ENCODE data around the gene DTHD1. TPM values are rescaled to one million over a fixed set of nuclear protein-coding genes. Genes with fewer than 3 reads are reported as not detected.

Gene DTHD1
- not detected for polyA plus RNA-seq (ENCODE audit: insufficient read length in 4 of 4)

DNA sequence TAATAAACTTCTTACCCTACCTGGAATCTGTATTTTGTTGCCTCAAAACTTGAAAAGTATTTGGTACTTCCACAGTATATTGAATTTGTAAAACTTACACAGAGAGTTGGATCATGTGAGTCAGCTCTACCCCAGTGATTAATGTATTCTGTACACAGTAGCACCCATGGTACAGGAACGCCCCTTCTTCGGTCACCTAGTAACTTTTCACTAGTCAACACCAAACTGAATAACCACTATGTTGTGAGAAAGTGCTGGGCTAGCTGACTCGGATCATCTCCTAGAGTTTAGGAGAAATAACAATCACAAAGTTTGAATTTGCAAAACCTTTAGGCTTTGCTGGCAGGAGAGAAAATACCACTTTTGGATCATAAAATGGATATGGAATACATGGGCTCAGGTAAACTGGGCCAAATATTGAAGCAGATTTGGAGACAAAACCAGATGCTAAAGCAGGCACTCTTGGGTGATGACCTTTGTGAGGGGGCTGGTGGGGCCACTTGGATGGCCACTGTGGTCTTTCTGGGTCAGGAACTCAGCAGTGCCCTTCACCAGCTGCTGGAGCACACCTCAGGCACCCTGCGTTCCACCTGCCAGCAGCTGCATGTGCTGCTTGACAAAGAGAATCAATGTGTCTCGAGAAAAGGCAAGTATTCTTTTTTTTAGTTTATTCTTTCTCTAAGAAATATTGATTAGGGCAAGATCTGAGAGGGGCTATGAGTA lies at the start of gene DTHD1:
Gene DTHD1, plus strand, starts transcription at position 233 of the 723 bp plus-strand sequence. Its CDS starts 143 bp downstream, at position 376.
- DNase-seq (ENCODE audit: low read depth in 4 of 4, low spot score in 3 of 4) = no peak

DNA sequence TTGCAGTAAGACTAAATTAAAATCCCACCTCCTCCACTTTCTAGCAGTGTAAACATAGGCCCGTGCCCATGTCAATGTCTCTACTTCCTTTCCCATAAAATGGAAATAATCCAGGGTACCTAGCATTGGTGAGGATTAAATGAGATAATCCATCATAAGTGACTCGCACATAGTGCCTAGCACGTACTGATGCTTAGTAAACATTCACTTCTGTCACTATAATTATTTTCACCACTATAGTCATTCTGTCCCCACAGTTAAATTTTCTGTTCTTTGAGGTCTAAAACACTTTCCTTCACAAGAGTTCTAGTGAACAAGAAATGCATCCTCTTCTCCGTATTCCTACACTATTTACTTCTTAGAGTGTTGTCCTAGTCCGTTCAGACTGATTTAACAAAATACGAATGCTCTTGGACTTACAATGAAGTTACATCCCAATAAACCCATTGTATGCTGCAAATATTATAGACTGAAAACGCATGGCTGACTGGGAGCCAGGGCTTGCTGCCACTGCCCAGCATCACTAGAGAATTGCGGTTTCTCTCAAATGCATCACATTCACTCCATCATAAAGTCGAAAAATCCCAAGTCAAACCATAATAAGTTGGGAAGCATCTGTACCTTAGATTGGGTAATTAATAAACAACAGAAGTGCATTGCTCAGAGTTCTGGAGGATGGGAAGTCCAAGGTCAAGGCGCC lies 47.7 kb upstream of the DTHD1 start:
- DNase-seq (ENCODE audit: low read depth in 4 of 4, low spot score in 3 of 4) = no peak

DNA sequence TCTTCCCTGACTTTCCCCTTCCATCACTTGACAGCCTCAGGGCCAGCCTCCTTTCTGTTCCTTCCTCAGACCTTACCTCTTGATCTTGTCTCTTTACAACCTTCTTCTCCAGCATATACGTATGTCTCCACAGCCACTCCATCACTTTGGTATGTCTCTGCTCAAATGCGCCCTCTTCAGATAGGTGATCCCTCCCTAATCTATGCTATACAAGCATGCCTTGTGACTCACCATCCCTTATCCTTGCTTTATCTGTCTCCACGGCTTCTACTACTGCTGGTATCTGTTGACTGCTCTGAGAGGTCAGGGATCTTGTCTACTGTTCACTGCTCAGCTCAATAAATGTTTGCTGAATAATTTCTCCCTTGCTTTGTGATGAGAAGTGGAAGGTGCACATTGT lies 46.1 kb upstream of the DTHD1 start:
- DNase-seq (ENCODE audit: low read depth in 4 of 4, low spot score in 3 of 4) = no peak

DNA sequence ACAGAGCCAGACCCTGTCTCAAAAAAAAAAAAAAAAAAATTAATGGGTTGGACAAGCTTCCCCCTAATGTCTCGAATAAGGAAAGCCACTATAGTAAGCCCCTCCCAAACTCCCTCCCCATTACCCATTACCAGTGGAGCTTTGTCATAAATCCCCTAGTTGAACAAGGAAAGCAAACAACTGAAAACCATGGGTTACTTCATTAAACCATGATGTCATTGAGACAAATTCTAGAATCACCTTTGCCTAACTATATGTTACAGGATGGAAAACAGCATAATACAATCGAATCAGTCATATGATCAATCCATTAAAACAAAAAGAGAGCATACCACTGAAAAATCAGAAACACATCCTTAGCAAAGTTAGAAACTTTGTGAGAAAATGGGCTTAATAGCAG lies 45.3 kb upstream of the DTHD1 start:
- no peak for DNase-seq (ENCODE audit: low read depth in 4 of 4, low spot score in 3 of 4)

DNA sequence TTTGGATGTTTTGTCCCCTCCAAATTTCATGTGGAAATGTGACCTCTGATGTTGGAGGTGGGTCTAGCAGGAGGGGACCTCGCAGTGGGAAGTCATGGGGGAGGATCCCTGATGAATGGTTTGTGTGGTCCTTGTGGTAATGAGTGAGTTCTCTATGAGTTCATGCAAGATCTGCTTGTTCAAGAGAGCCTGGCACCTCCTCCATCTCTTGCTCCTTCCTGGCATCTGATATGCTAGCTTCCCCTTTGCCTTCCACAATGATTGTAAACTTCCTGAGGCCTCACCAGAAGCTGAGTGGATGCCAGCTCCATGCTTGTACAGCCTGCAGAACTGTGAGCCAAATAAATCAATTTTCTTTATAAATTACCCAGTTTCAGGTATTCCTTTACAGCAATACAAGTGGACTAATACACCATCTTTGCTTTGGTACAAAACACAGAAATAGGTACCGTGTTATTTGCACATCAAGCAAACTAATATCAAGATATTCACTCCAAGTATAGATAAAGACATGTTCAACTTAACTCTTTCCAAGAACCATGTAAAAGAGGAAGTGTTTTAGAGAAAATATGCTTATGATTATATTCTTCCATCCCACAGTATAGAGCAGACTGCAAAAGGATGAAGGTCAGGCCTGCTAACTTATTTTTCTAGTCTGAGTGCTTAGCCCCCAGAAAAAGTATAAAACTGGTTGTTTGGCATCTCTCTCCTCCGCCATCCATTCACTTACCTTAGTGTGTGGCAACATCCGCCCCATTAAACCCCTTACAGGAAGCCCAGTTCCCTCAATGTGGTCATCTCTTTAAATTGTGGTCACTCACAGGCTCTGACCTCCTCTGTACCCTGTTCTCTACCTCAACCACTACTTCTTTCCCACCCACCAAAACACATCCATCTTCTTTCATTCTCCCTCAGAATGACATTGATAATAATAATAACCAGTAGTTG lies 43.8 kb upstream of the DTHD1 start:
- no peak for DNase-seq (ENCODE audit: low read depth in 4 of 4, low spot score in 3 of 4)

DNA sequence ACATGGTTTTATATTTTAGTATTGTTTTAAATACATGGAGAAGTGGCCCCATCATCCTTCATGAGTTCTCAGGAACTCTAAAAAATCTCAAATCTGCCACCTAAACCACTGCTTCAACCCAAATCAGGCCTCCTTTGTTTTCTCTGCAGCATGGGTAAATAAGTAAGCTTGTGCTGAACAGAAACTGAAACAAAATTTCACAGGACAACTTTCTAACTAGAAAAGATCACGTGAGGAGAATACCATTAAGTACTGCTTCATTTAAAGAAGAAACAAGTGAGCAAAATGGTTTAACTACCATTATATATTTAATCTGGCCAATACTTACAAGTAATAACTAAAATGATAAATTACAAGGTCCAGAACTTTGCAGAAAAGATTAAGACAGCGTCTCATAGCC lies 39.6 kb upstream of the DTHD1 start:
- no peak for DNase-seq (ENCODE audit: low read depth in 4 of 4, low spot score in 3 of 4)

DNA sequence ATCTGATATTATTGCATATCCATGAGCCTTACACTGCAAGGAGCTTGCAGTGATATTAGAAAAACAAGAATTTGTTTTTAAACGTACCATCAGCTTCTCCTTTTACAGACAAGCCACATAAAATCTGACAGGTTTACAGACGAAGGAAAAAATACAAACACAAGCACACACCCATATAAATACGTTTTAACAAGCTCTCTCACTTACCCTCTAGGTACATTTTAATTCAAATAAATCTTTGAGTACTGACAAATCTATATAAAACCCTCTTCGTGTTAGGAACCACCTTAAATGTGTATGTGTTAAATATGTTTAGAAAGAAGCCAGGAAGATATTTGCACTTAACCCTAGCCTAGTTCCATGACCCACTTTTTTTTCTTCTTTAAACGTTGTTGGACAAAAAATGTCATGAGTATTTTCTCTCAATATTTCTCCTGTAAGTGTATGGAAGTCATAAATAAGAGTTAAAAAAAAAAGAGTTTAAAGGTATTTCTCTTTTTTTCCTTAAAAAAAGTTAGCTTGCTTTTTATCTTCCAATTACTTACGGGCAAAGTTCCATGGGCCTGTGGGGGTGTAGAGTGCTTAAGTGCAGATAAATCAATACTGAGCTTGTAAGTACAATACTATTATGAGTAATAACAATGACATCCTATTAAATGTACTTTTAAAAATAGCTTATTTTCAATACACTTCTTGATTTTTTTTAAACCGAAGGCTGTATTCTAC lies 38.6 kb upstream of the DTHD1 start:
- no peak for DNase-seq (ENCODE audit: low read depth in 4 of 4, low spot score in 3 of 4)

DNA sequence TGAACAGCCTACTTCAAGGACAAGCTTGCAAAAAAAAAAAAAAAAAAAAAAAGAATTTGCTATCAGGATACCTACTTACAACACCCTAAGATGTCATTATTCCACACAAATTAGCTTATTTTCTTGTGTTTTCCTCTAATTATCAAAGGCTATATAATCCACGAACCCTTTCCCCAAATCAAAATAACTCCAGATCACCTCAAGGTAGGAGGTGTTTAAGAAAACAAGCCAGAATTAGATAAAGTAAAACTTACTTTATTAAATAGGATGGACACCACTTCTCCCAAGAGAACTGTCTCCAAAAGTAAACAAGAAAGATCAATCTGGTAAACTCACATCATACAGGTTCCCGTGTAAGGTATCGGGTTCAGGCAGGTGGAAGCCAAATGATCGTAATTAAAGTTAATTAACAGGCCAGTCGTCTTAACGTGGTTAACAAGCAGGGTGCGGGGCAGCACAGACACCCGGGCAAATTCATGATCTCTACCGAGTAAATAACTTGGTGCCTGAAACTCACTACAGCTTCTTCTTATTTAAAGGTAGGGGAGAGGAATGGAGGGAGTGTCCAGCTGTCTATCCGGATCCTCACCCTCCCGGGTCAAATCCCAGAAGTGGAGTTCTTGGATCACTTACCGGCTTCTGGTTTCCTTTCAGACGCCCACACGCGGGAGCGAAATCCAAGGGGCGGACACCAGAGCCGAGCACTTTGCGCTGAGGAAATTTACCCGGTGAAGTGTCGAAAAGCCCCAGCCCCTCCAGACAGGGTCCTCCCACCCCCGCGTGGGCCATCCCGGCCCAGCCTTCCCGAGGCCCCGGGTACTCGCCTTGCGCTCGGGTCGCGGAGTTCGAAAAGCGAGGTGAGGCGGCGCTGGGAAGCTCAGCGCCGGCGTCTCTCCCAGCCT lies 37.8 kb upstream of the DTHD1 start:
- DNase-seq (ENCODE audit: low read depth in 4 of 4, low spot score in 3 of 4) = peak in 3 of 4 donors; percentile 34 to 40 (median 36)

DNA sequence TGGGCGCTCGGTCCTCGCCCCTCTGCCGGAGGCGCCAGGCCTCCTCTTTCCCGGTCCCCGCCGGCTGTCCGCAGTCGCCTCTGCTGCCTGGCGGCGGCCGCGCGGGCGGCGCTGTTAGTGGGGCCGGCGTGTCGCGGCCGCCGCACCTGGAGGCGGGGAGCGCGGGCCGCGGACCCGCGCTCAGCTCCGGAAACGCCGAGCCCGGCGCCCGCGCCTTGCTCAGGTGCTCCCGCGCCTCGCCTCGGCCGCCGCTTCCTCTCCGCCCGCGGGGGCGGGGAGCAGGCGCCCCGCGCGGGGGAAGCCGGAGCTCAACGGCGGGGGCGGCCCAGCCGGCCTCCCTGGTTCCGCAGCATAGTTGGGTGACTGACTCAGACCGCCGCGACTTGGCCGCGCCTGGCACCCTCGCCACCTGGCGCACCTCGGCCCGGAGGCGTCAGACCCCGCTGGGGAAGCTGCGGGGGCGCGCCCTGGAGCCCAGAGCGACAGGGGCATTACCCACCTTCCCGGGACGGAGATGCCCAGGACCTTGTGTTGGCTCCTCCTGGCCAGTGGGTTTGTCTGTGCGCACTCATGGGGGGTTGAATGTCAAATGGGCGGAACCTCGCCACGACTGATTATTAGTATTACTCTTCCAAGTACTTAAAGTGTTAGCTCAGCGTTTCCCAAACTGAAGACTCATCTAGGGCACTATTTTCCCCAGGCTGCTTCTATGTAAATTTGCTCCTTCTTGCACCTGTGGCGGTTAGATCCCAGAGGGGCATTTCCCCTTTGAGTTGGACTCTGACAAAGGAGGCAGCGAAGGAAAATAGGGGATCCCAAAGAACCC lies 36.9 kb upstream of the DTHD1 start, which contains the start of gene ARAP2:
Gene ARAP2, minus strand, starts transcription at position 258 of the 826 bp plus-strand sequence. CDS start 15,028 bp downstream, outside the sequence.
- peak in 2 of 4 donors; percentile 27 to 38 for DNase-seq (ENCODE audit: low read depth in 4 of 4, low spot score in 3 of 4)

DNA sequence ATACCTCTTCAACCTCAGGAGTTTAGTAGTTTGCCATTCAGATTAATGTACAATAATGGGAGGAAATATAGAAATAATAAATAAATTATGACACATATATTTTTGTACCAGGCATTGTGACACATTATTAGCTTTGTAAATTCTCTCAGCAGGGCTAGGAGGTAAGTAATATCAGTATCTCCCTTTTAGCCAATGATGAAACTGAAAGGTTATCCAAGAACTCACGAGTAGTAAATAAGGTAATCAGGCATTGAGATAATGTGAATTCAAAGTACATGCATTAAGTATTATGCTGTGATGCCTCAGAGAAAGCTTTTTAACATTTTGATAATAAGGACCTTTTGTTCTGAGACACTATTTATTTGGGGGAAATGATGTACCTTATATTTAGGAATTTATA lies 31.8 kb upstream of the DTHD1 start:
- DNase-seq (ENCODE audit: low read depth in 4 of 4, low spot score in 3 of 4) = no peak

DNA sequence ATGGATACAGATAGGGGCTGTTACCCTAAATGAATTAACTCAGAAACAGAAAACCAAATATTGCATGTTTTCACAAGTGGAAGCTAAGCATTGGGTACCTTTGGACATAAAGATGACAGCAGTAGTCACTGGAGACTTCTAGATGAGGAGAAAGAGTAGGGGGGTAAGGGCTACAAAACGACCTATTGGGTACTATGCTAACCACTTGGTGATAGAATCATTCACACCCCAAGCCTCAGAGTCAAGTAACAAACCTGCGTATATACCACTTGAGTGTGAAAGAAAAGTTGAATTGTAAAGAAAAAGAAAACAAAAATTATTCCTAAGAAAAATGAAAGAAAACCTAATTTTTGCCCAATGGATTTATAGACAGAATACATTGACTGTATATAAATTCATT lies 29.4 kb upstream of the DTHD1 start:
- DNase-seq (ENCODE audit: low read depth in 4 of 4, low spot score in 3 of 4) = no peak

DNA sequence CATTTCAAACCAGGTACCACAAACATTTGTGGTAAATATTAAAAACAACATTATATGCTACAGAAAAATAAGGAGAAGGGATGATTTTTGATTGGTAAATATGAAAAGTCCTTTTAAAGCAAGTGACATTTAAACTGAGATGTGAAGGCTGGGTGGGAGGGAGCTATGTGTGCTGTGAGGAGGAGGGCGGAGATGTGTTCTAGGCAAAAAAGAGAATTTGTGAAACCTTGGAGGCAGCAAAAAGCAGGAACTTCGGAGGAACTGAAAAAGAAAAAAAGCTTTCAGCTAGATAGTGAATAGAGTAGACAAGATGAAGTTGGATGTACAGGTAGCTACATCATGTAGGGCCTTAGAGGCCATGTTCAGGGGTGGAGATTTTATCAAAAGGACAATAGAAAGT lies 27.0 kb upstream of the DTHD1 start:
- DNase-seq (ENCODE audit: low read depth in 4 of 4, low spot score in 3 of 4) = no peak

DNA sequence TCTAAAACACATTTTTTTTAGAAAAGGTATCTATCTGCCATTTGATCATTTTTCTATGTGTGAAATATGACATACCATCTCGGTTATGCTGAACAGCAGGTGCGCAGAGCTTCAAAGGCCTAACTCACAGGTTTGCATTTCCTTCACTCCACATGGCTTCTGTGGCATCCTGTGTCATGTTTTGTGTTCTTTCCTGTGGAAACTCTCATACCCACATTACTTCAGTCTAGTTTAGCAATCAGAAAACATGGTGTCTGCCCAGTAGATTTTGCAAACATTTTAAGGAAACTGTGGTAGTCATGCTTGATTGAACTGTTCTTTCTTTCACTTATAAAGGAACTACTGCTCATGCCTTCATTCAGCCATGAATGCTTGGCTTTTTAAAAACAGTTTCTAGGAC lies 25.8 kb upstream of the DTHD1 start:
- DNase-seq (ENCODE audit: low read depth in 4 of 4, low spot score in 3 of 4) = no peak

DNA sequence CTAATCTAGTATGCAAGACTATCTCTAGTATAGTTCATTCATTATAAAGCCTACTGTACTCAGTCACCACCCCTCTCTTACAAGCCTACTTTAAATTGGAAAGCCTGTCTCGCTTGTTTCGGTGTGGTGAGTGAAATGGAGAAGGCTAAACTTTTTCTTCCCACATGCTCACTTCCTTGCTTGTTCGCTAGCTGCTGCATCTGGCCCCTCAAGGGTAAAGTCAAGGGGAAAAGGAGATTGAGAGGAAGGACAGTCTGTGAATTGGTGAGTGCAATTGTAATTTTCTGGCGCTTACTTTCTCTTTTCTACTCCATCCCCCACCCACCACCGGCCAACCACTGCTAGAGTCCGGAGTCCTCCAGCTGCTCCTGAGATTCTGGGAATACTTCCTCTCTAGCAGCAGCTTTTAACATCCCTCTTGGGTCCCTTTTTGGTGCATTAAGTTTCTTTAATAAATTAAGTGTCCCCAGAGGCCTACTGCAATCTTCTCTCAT lies 25.0 kb upstream of the DTHD1 start:
- DNase-seq (ENCODE audit: low read depth in 4 of 4, low spot score in 3 of 4) = no peak

DNA sequence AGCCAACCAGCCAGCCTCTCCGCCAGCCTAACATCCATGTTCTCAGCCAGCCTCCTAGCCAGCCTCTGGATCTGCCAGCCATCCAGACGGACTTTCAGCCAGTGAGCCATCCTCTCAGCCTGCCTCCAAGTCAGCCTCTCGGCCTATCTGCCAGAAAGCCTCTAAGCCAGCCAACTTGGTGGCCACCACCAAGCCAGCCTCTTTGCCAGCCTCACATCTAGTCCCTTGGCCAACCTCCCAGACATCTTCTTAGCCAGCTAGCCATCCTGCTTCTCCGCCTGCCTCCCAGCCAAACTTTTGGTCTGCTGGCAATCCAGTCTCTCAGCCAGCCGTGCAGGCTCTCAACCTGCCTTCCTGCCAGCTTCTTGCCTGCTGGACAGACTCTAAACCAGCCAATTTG lies 20.7 kb upstream of the DTHD1 start:
- no peak for DNase-seq (ENCODE audit: low read depth in 4 of 4, low spot score in 3 of 4)

DNA sequence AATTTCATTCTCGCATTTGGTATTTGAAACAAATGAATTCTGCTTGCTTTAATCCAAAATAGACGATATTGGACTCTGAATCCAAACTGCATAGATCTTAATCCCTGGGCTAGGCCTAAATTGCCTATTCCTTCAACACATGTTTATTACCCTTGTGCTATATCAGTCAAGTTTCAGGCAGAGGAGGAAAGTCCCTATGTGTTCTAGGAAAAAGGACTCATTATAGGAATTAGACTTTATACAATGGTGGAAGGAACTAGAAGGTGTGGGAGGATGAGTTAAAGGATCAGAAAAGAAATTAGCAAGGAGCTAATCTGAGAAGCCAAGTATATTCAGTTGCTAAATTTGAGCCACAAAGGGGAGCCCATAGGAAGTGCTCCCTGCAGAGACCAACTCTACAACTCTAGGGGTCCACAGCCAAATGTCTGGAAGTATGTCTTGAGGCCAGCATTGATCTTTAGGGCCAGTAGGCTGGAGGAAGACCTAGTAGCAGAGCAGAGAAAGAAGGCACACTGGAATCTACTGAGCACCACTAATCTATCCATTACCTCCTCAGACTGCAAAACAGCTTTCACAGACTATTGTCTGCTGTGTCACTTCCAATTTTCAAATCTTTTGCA lies 17.1 kb upstream of the DTHD1 start:
- no peak for DNase-seq (ENCODE audit: low read depth in 4 of 4, low spot score in 3 of 4)

DNA sequence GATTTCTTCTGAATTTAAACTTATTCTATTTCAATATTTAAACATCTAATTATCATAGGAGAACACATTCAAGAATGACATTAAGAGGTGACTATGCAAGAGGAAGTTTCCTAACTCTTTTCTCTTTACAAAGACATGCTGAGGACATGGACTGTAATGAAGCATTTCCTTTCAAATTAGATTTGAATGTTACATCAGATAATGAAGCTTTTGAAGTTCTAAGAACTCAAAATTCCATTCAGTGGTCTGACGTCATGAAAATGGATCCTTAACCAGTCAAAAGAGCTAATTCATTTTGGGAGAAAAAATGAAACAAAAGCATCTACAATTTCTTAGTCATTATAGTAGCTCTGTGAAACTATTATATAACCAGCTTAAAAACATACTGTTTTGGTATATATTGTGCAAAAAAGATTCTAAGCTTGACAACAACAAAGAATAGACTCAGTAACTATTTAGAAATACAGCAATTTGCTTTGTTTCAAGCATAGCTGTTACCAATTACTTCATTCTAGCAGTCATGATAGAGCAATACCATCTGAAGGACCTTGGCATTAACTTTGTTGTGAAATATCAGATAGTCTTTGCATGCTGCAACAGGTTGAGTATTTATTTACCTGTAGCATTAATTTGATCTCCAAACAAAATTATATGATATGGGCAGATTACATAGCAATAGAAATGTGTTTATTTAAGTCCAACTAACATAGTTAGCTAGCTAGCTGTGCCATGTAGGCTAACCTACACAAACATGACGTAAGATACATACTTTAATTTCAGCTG lies 13.7 kb upstream of the DTHD1 start:
- no peak for DNase-seq (ENCODE audit: low read depth in 4 of 4, low spot score in 3 of 4)
